Panc1 (cell line): ENCODE results near the gene MYO18A. TPM values are rescaled to one million over a fixed set of nuclear protein-coding genes. Genes with fewer than 3 reads are reported as not detected.
A peak's percentile ranks its signal among the peaks of the same experiment; 100 is the strongest.

Experiments
- ATAC-seq: fragments of 200-7000 bp; cut with Tn5 transposase; 2 replicates; pipeline ENCODE4 v1.9.1; 2020; ENCODE audit warnings: mild to moderate bottlenecking, moderate library complexity
- BruUV-seq: library from RNA; stranded (reverse); fragments of 400-500 nt; replicated peaks from 2 replicates; lab custom pipeline; 2021; lab: Mats Ljungman, UMichigan
- CTCF ChIA-PET: fragments of 300-600 bp; sonication (Branson Sonifier 250); formaldehyde crosslinking; loops from one replicate; lab custom pipeline; 2022; ENCODE audit warnings: antibody characterized with exemption; lab: Charles Lee
- POLR2A ChIA-PET: fragments of 300-600 bp; sonication (Branson Sonifier 250); formaldehyde crosslinking; loops from one replicate; lab custom pipeline; 2022; ENCODE audit warnings: antibody characterized with exemption; lab: Charles Lee
- DNase-seq: peaks from one replicate; pipeline ENCODE4 v3.0.0-alpha.2; 2010; ENCODE audit warnings: low read depth, low spot score
- H3K27ac ChIP-seq: 2 replicates; pipeline ENCODE4 v1.5.1; 2011; ENCODE audit warnings: mild to moderate bottlenecking, low read length, inconsistent platforms
- H3K27me3 ChIP-seq: fragments of 200-500 bp; sonication (Bioruptor generic); 2 replicates; pipeline ENCODE4 v1.6.0; 2014; ENCODE audit warnings: low read length, inconsistent platforms; ENCODE audit not compliant: control insufficient read depth, insufficient read depth
- H3K36me3 ChIP-seq: fragments of 200-500 bp; sonication (Bioruptor generic); 2 replicates; pipeline ENCODE4 v1.5.1; 2014; ENCODE audit warnings: inconsistent platforms, mild to moderate bottlenecking, low read length, moderate library complexity; ENCODE audit not compliant: control insufficient read depth, insufficient read depth
- H3K4me1 ChIP-seq: 2 replicates; pipeline ENCODE4 v1.5.1; 2011; ENCODE audit warnings: inconsistent platforms, mild to moderate bottlenecking, low read length, moderate library complexity; ENCODE audit not compliant: control insufficient read depth, insufficient read depth
- H3K4me3 ChIP-seq, 2 experiments: 2 replicates each; pipeline ENCODE4 v1.5.1; 2011 to 2012; ENCODE audit warnings: low read depth in 2 of 2, low read length in 2 of 2, mild to moderate bottlenecking in 2 of 2, inconsistent platforms in 1 of 2, moderate library complexity in 1 of 2
- H3K9me3 ChIP-seq: fragments of 200-500 bp; sonication (Bioruptor generic); 2 replicates; pipeline ENCODE4 v1.5.1; 2014; ENCODE audit warnings: low read depth, mild to moderate bottlenecking, inconsistent platforms, low read length, moderate library complexity; ENCODE audit not compliant: control insufficient read depth, insufficient read depth
- CTCF ChIP-seq: fragments of 450-650 bp; IDR thresholded peaks from 2 replicates; pipeline ENCODE4 v1.5.1; 2017; ENCODE audit warnings: mild to moderate bottlenecking
- POLR2AphosphoS5 ChIP-seq: IDR thresholded peaks from 2 replicates; pipeline ENCODE4 v1.6.1; 2012; ENCODE audit warnings: mild to moderate bottlenecking, low read depth, low read length, moderate library complexity
- REST ChIP-seq, 2 experiments: IDR thresholded peaks; 2 replicates each; pipeline ENCODE4 v1.6.1; 2011 to 2012; ENCODE audit warnings: low read depth in 2 of 2, control low read depth in 1 of 2, low read length in 1 of 2, mild to moderate bottlenecking in 1 of 2, moderate library complexity in 1 of 2; ENCODE audit not compliant: insufficient read depth in 1 of 2
- SIN3A ChIP-seq: IDR thresholded peaks from 2 replicates; pipeline ENCODE4 v1.6.1; 2012; ENCODE audit warnings: low read depth, mild to moderate bottlenecking, low read length, moderate library complexity, borderline replicate concordance; ENCODE audit not compliant: insufficient read depth
- TCF7L2 ChIP-seq: IDR thresholded peaks from 2 replicates; pipeline ENCODE4 v1.6.1; 2011; ENCODE audit warnings: mild to moderate bottlenecking, low read depth, low read length, inconsistent platforms
- in situ Hi-C: cut with HindIII; loops from 2 replicates; pipeline ENCODE4 v1.10.0; 2016; ENCODE audit warnings: low sequenced_read_pairs, low pct_unique_long_range_greater_than_20kb
- intact Hi-C: fragments of 100-400 bp; cut with micrococcal nuclease; formaldehyde crosslinking; loops from one replicate; pipeline ENCODE4 v1.10.0; 2022; ENCODE audit not compliant: unreplicated experiment
- total RNA-seq: library from RNA; stranded (reverse); gene quantifications from one replicate; pipeline ENCODE4 v1.2.1, GENCODE V29; 2021; ENCODE audit not compliant: unreplicated experiment

Gene MYO18A
- total RNA-seq, 1 experiment from 2014 or later = 108 TPM

GRCh38 chr17:29073045-29073444, 107.2 kb downstream of the MYO18A start:
- ChIA-PET CTCF (interaction anchor here (0.6 to 1.2 kb wide), 3 partner anchors 47 to 299 kb away, joined by 4 to 5 read pairs (median 4); no protein-coding TSS in a partner anchor), POLR2A (interaction anchor here (0.6 kb wide), 1 partner anchor 26 kb away, joined by 7 read pairs; no protein-coding TSS in a partner anchor)
- no peak overlapping the region for H3K27ac ChIP-seq
- BruUV-seq = no TSS peak
- TF ChIP-seq TCF7L2 = no peak
- TF ChIP-seq REST (IDR thresholded peaks at IDR 0.05; ENCODE audit: insufficient read depth in 1 of 2, low read depth in 2 of 2, low read length in 1 of 2) = no peak
- H3K4me3 ChIP-seq = no peak overlapping the region
- DNase-seq (no peak), ATAC-seq (no peak)
- in situ Hi-C loops (no loop called here), intact Hi-C loops (no loop called here)
- no peaks in the 10 kb centered on the region for H3K27me3 ChIP-seq
- no peaks in the 10 kb centered on the region for H3K4me1 ChIP-seq
- H3K9me3 ChIP-seq = no peaks in the 10 kb centered on the region
- H3K36me3 ChIP-seq = peaks cover 3% of the 10 kb centered on the region

- Histone ChIP-seq H3K4me3 (no peak overlapping the region), H3K36me3 (peaks cover 1% of the 10 kb centered on the region), H3K4me1 (no peaks in the 10 kb centered on the region), H3K9me3 (no peaks in the 10 kb centered on the region), H3K27me3 (no peaks in the 10 kb centered on the region), H3K27ac (no peak overlapping the region)
- CTCF ChIA-PET = no interaction called here
- in situ Hi-C loops (no loop called here), intact Hi-C loops (no loop called here)
- no TSS peak for BruUV-seq
- DNase-seq = no peak
- TF ChIP-seq POLR2AphosphoS5 = peak; percentile 27; the same call in 1 of the 2 replicates
- TF ChIP-seq TCF7L2 = no peak
- POLR2A ChIA-PET = interaction anchor here (0.6 kb wide), 1 partner anchor 51 kb away, joined by 9 read pairs; no protein-coding TSS in a partner anchor
- 0 out of 2 replicates have a peak, but pooled peaks have one; percentile 3 for ATAC-seq
Observed at GRCh38 chr17:29071303-29071702, 108.9 kb downstream of the MYO18A start.

- TF ChIP-seq REST (IDR thresholded peaks at IDR 0.05; ENCODE audit: insufficient read depth in 1 of 2, low read depth in 2 of 2, low read length in 1 of 2) = no peak
- TF ChIP-seq SIN3A = no peak
- TF ChIP-seq POLR2AphosphoS5 = no peak
- no peak for TF ChIP-seq CTCF
- no peak for TF ChIP-seq TCF7L2
- no peak overlapping the region for H3K27ac ChIP-seq
- ATAC-seq (peak; percentile 19; the same call in 1 of the 2 replicates), DNase-seq (no peak)
- no peak overlapping the region for H3K4me3 ChIP-seq
- no TSS peak for BruUV-seq
- in situ Hi-C loops (no loop called here), intact Hi-C loops (no loop called here)
- no peaks in the 10 kb centered on the region for H3K36me3 ChIP-seq
- ChIA-PET CTCF (no interaction called here), POLR2A (no interaction called here)
- H3K4me1 ChIP-seq = no peaks in the 10 kb centered on the region
- H3K27me3 ChIP-seq = no peaks in the 10 kb centered on the region
- no peaks in the 10 kb centered on the region for H3K9me3 ChIP-seq
Observed at GRCh38 chr17:29070781-29071180, 109.4 kb downstream of the MYO18A start.
